HepG2 (cell line): Measurements from ENCODE around the gene LYSMD3. TPM values are rescaled to one million over a fixed set of nuclear protein-coding genes. Genes with fewer than 3 reads are reported as not detected.

Experiments used
- ATF7-NPFF ChIP-seq: sonication (generic); formaldehyde crosslinking; IDR thresholded peaks from 2 replicates; pipeline ENCODE4 v1.8.1; 2023; ENCODE audit warnings: mild to moderate bottlenecking, low read depth, missing genetic modification reagents, moderate library complexity
- CBX5 ChIP-seq: sonication (generic); formaldehyde crosslinking; IDR thresholded peaks from 2 replicates; pipeline ENCODE4 v1.4.0; 2020; ENCODE audit warnings: missing genetic modification reagents, borderline replicate concordance
- FOXK2 ChIP-seq: fragments of 450-650 bp; IDR thresholded peaks from 2 replicates; pipeline ENCODE4 v1.6.1; 2016
- HHEX ChIP-seq: IDR thresholded peaks from 2 replicates; pipeline ENCODE4 v1.6.1; 2016; ENCODE audit warnings: control low read depth
- NR3C1 ChIP-seq: sonication (generic); formaldehyde crosslinking; IDR thresholded peaks from 2 replicates; pipeline ENCODE4 v1.4.0; 2020; ENCODE audit warnings: missing genetic modification reagents
- SMAD9 ChIP-seq: sonication (generic); formaldehyde crosslinking; IDR thresholded peaks from 2 replicates; pipeline ENCODE4 v1.5.1; 2020; ENCODE audit warnings: mild to moderate bottlenecking, missing genetic modification reagents
- TCF7L2 ChIP-seq: IDR thresholded peaks from 2 replicates; pipeline ENCODE4 v1.6.1; 2011; ENCODE audit warnings: mild to moderate bottlenecking, low read depth, low read length, moderate library complexity
- ZEB1 ChIP-seq: IDR thresholded peaks from 2 replicates; pipeline ENCODE4 v1.6.1; 2012; ENCODE audit warnings: mild to moderate bottlenecking, low read depth, inconsistent platforms; ENCODE audit not compliant: insufficient replicate concordance
- ZFX ChIP-seq: sonication (generic); formaldehyde crosslinking; IDR thresholded peaks from 2 replicates; pipeline ENCODE4 v1.4.0; 2020; ENCODE audit warnings: mild to moderate bottlenecking, low read depth, missing genetic modification reagents, moderate library complexity
- ZNF17 ChIP-seq: sonication (generic); formaldehyde crosslinking; IDR thresholded peaks from 2 replicates; pipeline ENCODE4 v1.5.0; 2020; ENCODE audit warnings: mild to moderate bottlenecking, missing genetic modification reagents
- ZNF253 ChIP-seq: sonication (generic); formaldehyde crosslinking; IDR thresholded peaks from 2 replicates; pipeline ENCODE4 v1.8.0; 2022; ENCODE audit warnings: mild to moderate bottlenecking, missing genetic modification reagents, borderline replicate concordance
- ZNF432 ChIP-seq: sonication (generic); formaldehyde crosslinking; IDR thresholded peaks from 2 replicates; pipeline ENCODE4 v1.5.0; 2020; ENCODE audit warnings: missing genetic modification reagents, mild to moderate bottlenecking, borderline replicate concordance
- ZNF83 ChIP-seq: sonication (generic); formaldehyde crosslinking; IDR thresholded peaks from 2 replicates; pipeline ENCODE4 v1.4.0; 2020; ENCODE audit warnings: missing genetic modification reagents, mild to moderate bottlenecking, borderline replicate concordance
- polyA plus RNA-seq, 8 experiments: library from polyadenylated mRNA; depleted of rRNA in 3 of 8; stranded (reverse) in 7 of 8; unstranded in 1 of 8; fragments of >200 nt; fragmentation: Illumina TruSeq in 4 of 8; extraction: Trizol in 4 of 8; gene quantifications; 2 replicates each; pipeline versions ENCODE4 v1.2.1 to v1.2.3, GENCODE V29; 2011 to 2016; ENCODE audit warnings: low read depth in 4 of 8, missing spikeins in 1 of 8, mixed read lengths in 1 of 8; ENCODE audit not compliant: insufficient read depth in 1 of 8
- total RNA-seq, 5 experiments: library from RNA; depleted of rRNA; stranded (reverse); fragments of >200 nt; fragmentation: Illumina TruSeq; extraction: Trizol; gene quantifications; 2 replicates each; pipeline ENCODE4 v1.2.3, GENCODE V29; 2016; ENCODE audit warnings: low read depth in 1 of 5
- TF ChIP-seq, protein P1 (sequence below): sonication (generic); formaldehyde crosslinking; IDR thresholded peaks from 2 replicates; pipeline ENCODE4 v1.9.0; 2021; ENCODE audit warnings: mild to moderate bottlenecking, missing genetic modification reagents
- TF ChIP-seq, protein P2 (sequence below): sonication (generic); formaldehyde crosslinking; IDR thresholded peaks from 2 replicates; pipeline ENCODE4 v1.4.0; 2020; ENCODE audit warnings: missing genetic modification reagents, mild to moderate bottlenecking, borderline replicate concordance
- TF ChIP-seq, protein P3 (sequence below): sonication (generic); formaldehyde crosslinking; conservative IDR thresholded peaks from 2 replicates; pipeline ENCODE4 v1.4.0; 2020; ENCODE audit warnings: missing genetic modification reagents
- TF ChIP-seq, protein P4 (sequence below): sonication (generic); formaldehyde crosslinking; IDR thresholded peaks from 2 replicates; pipeline ENCODE4 v1.4.0; 2020; ENCODE audit warnings: mild to moderate bottlenecking, missing genetic modification reagents

The LYSMD3 gene
- total and polyA plus RNA-seq, 2 of the 13 experiments (the other 11 are each of a cell fraction or from before 2014, with no cell fraction given), result 9.1 to 13.8 TPM

DNA sequence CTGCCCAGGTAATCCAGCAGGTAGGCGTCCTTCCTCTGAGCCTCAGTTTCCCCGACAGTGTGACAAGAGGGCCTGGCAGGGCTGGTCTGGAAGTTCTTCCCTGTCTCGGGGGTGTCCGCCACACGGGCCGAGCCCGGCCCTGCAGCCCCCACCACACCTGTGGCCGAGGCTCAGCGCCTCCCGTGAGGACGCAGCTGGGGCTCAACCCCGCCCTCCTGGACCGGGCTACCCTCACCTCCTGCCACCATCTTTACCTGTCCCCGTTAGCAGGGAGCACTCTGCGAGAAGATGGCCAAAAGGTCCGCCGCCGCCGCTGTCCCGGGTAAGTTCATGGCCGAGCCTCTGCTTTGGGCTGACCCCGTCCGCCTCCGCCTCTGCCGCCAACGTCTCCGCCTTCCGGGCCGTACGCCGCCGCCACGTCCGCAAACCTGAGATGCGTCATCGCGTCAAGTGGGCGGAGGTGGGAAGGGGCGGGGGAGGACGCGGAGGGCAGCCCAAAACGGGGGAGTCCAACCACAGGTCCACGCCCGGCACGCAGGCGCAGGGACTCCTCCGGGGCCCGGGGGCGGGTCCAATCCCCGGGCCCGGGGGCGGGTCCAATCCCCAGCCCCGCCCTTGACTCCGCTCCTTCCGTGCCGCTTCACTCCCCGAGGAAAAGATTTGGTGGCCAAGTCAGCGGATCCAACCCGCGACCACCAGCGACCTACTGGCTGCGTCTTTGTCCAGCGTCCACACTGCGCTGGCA is at the start of gene LYSMD3 (continued):
- TF ChIP-seq, protein P1, sequence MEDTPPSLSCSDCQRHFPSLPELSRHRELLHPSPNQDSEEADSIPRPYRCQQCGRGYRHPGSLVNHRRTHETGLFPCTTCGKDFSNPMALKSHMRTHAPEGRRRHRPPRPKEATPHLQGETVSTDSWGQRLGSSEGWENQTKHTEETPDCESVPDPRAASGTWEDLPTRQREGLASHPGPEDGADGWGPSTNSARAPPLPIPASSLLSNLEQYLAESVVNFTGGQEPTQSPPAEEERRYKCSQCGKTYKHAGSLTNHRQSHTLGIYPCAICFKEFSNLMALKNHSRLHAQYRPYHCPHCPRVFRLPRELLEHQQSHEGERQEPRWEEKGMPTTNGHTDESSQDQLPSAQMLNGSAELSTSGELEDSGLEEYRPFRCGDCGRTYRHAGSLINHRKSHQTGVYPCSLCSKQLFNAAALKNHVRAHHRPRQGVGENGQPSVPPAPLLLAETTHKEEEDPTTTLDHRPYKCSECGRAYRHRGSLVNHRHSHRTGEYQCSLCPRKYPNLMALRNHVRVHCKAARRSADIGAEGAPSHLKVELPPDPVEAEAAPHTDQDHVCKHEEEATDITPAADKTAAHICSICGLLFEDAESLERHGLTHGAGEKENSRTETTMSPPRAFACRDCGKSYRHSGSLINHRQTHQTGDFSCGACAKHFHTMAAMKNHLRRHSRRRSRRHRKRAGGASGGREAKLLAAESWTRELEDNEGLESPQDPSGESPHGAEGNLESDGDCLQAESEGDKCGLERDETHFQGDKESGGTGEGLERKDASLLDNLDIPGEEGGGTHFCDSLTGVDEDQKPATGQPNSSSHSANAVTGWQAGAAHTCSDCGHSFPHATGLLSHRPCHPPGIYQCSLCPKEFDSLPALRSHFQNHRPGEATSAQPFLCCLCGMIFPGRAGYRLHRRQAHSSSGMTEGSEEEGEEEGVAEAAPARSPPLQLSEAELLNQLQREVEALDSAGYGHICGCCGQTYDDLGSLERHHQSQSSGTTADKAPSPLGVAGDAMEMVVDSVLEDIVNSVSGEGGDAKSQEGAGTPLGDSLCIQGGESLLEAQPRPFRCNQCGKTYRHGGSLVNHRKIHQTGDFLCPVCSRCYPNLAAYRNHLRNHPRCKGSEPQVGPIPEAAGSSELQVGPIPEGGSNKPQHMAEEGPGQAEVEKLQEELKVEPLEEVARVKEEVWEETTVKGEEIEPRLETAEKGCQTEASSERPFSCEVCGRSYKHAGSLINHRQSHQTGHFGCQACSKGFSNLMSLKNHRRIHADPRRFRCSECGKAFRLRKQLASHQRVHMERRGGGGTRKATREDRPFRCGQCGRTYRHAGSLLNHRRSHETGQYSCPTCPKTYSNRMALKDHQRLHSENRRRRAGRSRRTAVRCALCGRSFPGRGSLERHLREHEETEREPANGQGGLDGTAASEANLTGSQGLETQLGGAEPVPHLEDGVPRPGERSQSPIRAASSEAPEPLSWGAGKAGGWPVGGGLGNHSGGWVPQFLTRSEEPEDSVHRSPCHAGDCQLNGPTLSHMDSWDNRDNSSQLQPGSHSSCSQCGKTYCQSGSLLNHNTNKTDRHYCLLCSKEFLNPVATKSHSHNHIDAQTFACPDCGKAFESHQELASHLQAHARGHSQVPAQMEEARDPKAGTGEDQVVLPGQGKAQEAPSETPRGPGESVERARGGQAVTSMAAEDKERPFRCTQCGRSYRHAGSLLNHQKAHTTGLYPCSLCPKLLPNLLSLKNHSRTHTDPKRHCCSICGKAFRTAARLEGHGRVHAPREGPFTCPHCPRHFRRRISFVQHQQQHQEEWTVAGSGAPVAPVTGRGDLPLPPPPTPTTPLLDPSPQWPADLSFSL (CRISPR knock-in tag), result no peak
- TF ChIP-seq ZNF432 (CRISPR knock-in tag) (no peak), HHEX (CRISPR knock-in tag) (no peak), ZEB1 (no peak), ZNF253 (CRISPR knock-in tag) (no peak), FOXK2 (no peak), ZNF83 (CRISPR knock-in tag) (no peak), TCF7L2 (no peak), ATF7-NPFF (peak; percentile 71), SMAD9 (no peak), ZFX (CRISPR knock-in tag) (peak; percentile 95), NR3C1 (CRISPR knock-in tag) (no peak), CBX5 (peak; percentile 11; the same call in 1 of the 2 replicates), ZNF17 (no peak)
- TF ChIP-seq, protein P2, sequence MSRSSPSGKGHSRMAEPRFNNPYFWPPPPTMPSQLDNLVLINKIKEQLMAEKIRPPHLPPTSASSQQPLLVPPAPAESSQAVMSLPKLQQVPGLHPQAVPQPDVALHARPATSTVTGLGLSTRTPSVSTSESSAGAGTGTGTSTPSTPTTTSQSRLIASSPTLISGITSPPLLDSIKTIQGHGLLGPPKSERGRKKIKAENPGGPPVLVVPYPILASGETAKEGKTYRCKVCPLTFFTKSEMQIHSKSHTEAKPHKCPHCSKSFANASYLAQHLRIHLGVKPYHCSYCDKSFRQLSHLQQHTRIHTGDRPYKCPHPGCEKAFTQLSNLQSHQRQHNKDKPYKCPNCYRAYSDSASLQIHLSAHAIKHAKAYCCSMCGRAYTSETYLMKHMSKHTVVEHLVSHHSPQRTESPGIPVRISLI (CRISPR knock-in tag), result peak; percentile 36; the same call in 1 of the 2 replicates
- TF ChIP-seq, protein P3, sequence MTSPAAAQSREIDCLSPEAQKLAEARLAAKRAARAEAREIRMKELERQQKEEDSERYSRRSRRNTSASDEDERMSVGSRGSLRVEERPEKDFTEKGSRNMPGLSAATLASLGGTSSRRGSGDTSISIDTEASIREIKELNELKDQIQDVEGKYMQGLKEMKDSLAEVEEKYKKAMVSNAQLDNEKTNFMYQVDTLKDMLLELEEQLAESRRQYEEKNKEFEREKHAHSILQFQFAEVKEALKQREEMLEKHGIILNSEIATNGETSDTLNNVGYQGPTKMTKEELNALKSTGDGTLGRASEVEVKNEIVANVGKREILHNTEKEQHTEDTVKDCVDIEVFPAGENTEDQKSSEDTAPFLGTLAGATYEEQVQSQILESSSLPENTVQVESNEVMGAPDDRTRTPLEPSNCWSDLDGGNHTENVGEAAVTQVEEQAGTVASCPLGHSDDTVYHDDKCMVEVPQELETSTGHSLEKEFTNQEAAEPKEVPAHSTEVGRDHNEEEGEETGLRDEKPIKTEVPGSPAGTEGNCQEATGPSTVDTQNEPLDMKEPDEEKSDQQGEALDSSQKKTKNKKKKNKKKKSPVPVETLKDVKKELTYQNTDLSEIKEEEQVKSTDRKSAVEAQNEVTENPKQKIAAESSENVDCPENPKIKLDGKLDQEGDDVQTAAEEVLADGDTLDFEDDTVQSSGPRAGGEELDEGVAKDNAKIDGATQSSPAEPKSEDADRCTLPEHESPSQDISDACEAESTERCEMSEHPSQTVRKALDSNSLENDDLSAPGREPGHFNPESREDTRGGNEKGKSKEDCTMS (CRISPR knock-in tag), result no peak
- TF ChIP-seq, protein P4, sequence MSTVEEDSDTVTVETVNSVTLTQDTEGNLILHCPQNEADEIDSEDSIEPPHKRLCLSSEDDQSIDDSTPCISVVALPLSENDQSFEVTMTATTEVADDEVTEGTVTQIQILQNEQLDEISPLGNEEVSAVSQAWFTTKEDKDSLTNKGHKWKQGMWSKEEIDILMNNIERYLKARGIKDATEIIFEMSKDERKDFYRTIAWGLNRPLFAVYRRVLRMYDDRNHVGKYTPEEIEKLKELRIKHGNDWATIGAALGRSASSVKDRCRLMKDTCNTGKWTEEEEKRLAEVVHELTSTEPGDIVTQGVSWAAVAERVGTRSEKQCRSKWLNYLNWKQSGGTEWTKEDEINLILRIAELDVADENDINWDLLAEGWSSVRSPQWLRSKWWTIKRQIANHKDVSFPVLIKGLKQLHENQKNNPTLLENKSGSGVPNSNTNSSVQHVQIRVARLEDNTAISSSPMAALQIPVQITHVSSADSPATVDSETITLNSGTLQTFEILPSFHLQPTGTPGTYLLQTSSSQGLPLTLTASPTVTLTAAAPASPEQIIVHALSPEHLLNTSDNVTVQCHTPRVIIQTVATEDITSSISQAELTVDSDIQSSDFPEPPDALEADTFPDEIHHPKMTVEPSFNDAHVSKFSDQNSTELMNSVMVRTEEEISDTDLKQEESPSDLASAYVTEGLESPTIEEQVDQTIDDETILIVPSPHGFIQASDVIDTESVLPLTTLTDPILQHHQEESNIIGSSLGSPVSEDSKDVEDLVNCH, result no peak; the same call in none of the 2 replicates
